Karpas-422 (cell line): ENCODE measurements around the gene P4HA2. TPM values are rescaled to one million over a fixed set of nuclear protein-coding genes. Genes with fewer than 3 reads are reported as not detected.
"Not testable (repeated sequence)": the region's sequence is repeated elsewhere in the genome, so short reads cannot be mapped to it uniquely, and the experiment has no call there.

Experiments
- DNase-seq: peaks from one replicate; pipeline ENCODE4 v3.0.0-alpha.2; 2015
- H2AFZ ChIP-seq: fragments of 200-600 bp; sonication (generic); 2 replicates; pipeline ENCODE4 v1.6.1; 2014; ENCODE audit warnings: antibody characterized with exemption, low read length, mixed read lengths
- H3K27ac ChIP-seq: fragments of 200-600 bp; sonication (generic); 2 replicates; pipeline ENCODE4 v1.5.1; 2014; ENCODE audit warnings: mild to moderate bottlenecking, low read length, moderate library complexity
- H3K27me3 ChIP-seq: fragments of 200-600 bp; sonication (generic); 2 replicates; pipeline ENCODE4 v1.6.1; 2014; ENCODE audit warnings: low read length, mixed read lengths
- H3K36me3 ChIP-seq: fragments of 200-600 bp; sonication (generic); 2 replicates; pipeline ENCODE4 v1.6.1; 2014; ENCODE audit warnings: low read length, mixed read lengths; ENCODE audit not compliant: insufficient read depth
- H3K4me1 ChIP-seq: fragments of 200-600 bp; sonication (generic); 2 replicates; pipeline ENCODE4 v1.6.1; 2014; ENCODE audit warnings: mild to moderate bottlenecking, low read length, mixed read lengths
- H3K4me2 ChIP-seq: fragments of 200-600 bp; sonication (generic); 2 replicates; pipeline ENCODE4 v1.6.1; 2014; ENCODE audit warnings: low read length, low read depth, mild to moderate bottlenecking; ENCODE audit not compliant: poor library complexity, severe bottlenecking
- H3K4me3 ChIP-seq: fragments of 200-600 bp; sonication (generic); 2 replicates; pipeline ENCODE4 v1.5.1; 2014; ENCODE audit warnings: mild to moderate bottlenecking, antibody characterized with exemption, low read length, mixed read lengths
- H3K79me2 ChIP-seq: fragments of 200-600 bp; sonication (generic); 2 replicates; pipeline ENCODE4 v1.6.1; 2014; ENCODE audit warnings: mild to moderate bottlenecking, low read length, mixed read lengths
- H3K9ac ChIP-seq: fragments of 200-600 bp; sonication (generic); 2 replicates; pipeline ENCODE4 v1.6.0; 2014; ENCODE audit warnings: low read length
- H3K9me2 ChIP-seq: fragments of 200-600 bp; sonication (generic), shearing (Covaris generic); replicated peaks from 2 replicates; pipeline ENCODE4 v1.6.0; 2014; ENCODE audit warnings: mild to moderate bottlenecking, low read length, moderate library complexity; ENCODE audit not compliant: insufficient read depth
- H3K9me3 ChIP-seq: fragments of 300-700, 200-600 bp; sonication (generic); 2 replicates; pipeline ENCODE4 v1.6.1; 2014; ENCODE audit warnings: low read length, mixed read lengths
- H4K20me1 ChIP-seq: fragments of 200-600 bp; sonication (generic); 2 replicates; pipeline ENCODE4 v1.6.1; 2014; ENCODE audit warnings: mild to moderate bottlenecking, antibody characterized with exemption, low read length, low read depth; ENCODE audit not compliant: insufficient read depth
- small RNA-seq: library from RNA; depleted of rRNA; stranded (forward); fragments of <200 nt; gene quantifications from one replicate; pipeline ENCODE3, GENCODE V24; 2014
- total RNA-seq: library from RNA; depleted of rRNA; stranded (reverse); fragments of >200 nt; shearing (Covaris generic); gene quantifications from 2 replicates; pipeline ENCODE4 v1.2.3, GENCODE V29; 2014; ENCODE audit warnings: low replicate concordance; rRNA removed

The P4HA2 gene
- total RNA-seq, 1 experiment from 2014 or later: not detected

- Histone ChIP-seq H3K9me3 (no peaks in the 10 kb centered on the region), H3K9ac (no peak overlapping the region), H3K9me2 (no peaks in the 10 kb centered on the region), H3K36me3 (no peaks in the 10 kb centered on the region), H2AFZ (no peak overlapping the region), H3K4me2 (no peak overlapping the region), H4K20me1 (no peaks in the 10 kb centered on the region), H3K27ac (no peak overlapping the region), H3K4me1 (peaks cover 5% of the 10 kb centered on the region), H3K27me3 (no peaks in the 10 kb centered on the region), H3K4me3 (no peak overlapping the region), H3K79me2 (no peaks in the 10 kb centered on the region)
- DNase-seq: no peak
These were observed 77.1 kb downstream of the P4HA2 start for GRCh38 chr5:132150565-132150964.

GRCh38 chr5:132147663-132148062 is 80.0 kb downstream of the P4HA2 start:
- Histone ChIP-seq H3K27ac (no peak overlapping the region), H3K4me3 (no peak overlapping the region), H3K36me3 (no peaks in the 10 kb centered on the region), H3K4me1 (peaks cover 5% of the 10 kb centered on the region), H3K9me3 (no peaks in the 10 kb centered on the region), H2AFZ (no peak overlapping the region), H3K9ac (no peak overlapping the region), H3K4me2 (no peak overlapping the region), H4K20me1 (no peaks in the 10 kb centered on the region), H3K79me2 (no peaks in the 10 kb centered on the region), H3K27me3 (no peaks in the 10 kb centered on the region), H3K9me2 (no peaks in the 10 kb centered on the region)
- no peak for DNase-seq

- not testable (repeated sequence) for H3K4me1 ChIP-seq, H3K36me3 ChIP-seq, H3K4me3 ChIP-seq, H3K9ac ChIP-seq, H3K27me3 ChIP-seq, H4K20me1 ChIP-seq, H3K4me2 ChIP-seq, H3K9me3 ChIP-seq, H3K9me2 ChIP-seq, DNase-seq, H3K79me2 ChIP-seq, H3K27ac ChIP-seq, H2AFZ ChIP-seq
These were observed 82.3 kb downstream of the P4HA2 start for GRCh38 chr5:132145326-132145725.

GRCh38 chr5:132143148-132143547 is 84.5 kb downstream of the P4HA2 start:
- no peak overlapping the region for H3K27ac ChIP-seq
- H3K9me3 ChIP-seq: no peaks in the 10 kb centered on the region

GRCh38 chr5:132142459-132142858 is 85.2 kb downstream of the P4HA2 start:
- H3K9me2 ChIP-seq: no peaks in the 10 kb centered on the region
- no peaks in the 10 kb centered on the region for H3K36me3 ChIP-seq
- H3K9ac ChIP-seq: no peak overlapping the region

More at GRCh38 chr5:132143148-132143547, 84.5 kb downstream of the P4HA2 start:
- Histone ChIP-seq H3K9ac (no peak overlapping the region), H3K79me2 (no peaks in the 10 kb centered on the region), H3K27me3 (no peaks in the 10 kb centered on the region), H3K4me2 (no peak overlapping the region), H4K20me1 (no peaks in the 10 kb centered on the region), H3K4me1 (peaks cover 2% of the 10 kb centered on the region), H3K9me2 (no peaks in the 10 kb centered on the region), H2AFZ (no peak overlapping the region), H3K4me3 (no peak overlapping the region), H3K36me3 (no peaks in the 10 kb centered on the region)
- DNase-seq: no peak

More at GRCh38 chr5:132142459-132142858, 85.2 kb downstream of the P4HA2 start:
- Histone ChIP-seq H3K79me2 (no peaks in the 10 kb centered on the region), H3K4me2 (no peak overlapping the region), H4K20me1 (no peaks in the 10 kb centered on the region), H3K9me3 (no peaks in the 10 kb centered on the region), H2AFZ (no peak overlapping the region), H3K27ac (no peak overlapping the region), H3K4me3 (no peak overlapping the region), H3K27me3 (no peaks in the 10 kb centered on the region), H3K4me1 (no peaks in the 10 kb centered on the region)
- DNase-seq: no peak

Small RNA genes within 50 kb of the gene (small RNA-seq; reads per million reads assigned to genes)
- not detected for gene AC063976.4

Other genes starting within 250 kb of the P4HA2 start
- not detected in 2 replicates for gene ACSL6, start 216.2 kb downstream of the P4HA2 start, total RNA-seq
- gene IL3, start 167.2 kb downstream of the P4HA2 start, total RNA-seq: not detected in 2 replicates
- not detected in 2 replicates for gene CSF2, start 154.1 kb downstream of the P4HA2 start, total RNA-seq
- gene PDLIM4, start 29.8 kb upstream of the P4HA2 start, total RNA-seq: not detected in 2 replicates
- gene SLC22A4, start 66.5 kb upstream of the P4HA2 start, total RNA-seq: 0.52 TPM in 1 of 2 replicates, not detected in the other
- 1.3 and 5.2 TPM in 2 replicates for gene SLC22A5, start 141.9 kb upstream of the P4HA2 start, total RNA-seq